HepG2 (cell line): ENCODE measurements around the gene ADIPOR2.

Source experiments
- ATF2 ChIP-seq: sonication (generic); formaldehyde crosslinking; IDR thresholded peaks from 2 replicates; pipeline ENCODE4 v1.4.0; 2020; ENCODE audit warnings: missing genetic modification reagents
- HOMEZ ChIP-seq: IDR thresholded peaks from 2 replicates; pipeline ENCODE4 v1.6.1; 2016; ENCODE audit warnings: low read depth
- NFRKB ChIP-seq: fragments of 450-650 bp; IDR thresholded peaks from 2 replicates; pipeline ENCODE4 v1.6.1; 2017
- TAF1 ChIP-seq: sonication (generic); formaldehyde crosslinking; IDR thresholded peaks from 2 replicates; pipeline ENCODE4 v1.4.0; 2020; ENCODE audit warnings: missing genetic modification reagents

- no peak for TF ChIP-seq NFRKB
- no peak for TF ChIP-seq TAF1
- TF ChIP-seq ATF2 (CRISPR knock-in tag): no peak
- TF ChIP-seq HOMEZ (CRISPR knock-in tag): no peak
These were observed 126.0 kb downstream of the ADIPOR2 start for GRCh38 chr12:1816730-1817348.
